ENCODE measurements around the gene BTBD17. TPM values are rescaled to one million over a fixed set of nuclear protein-coding genes. Genes with fewer than 3 reads are reported as not detected.

The BTBD17 gene
- total RNA-seq, 4 donors from 2014 or later, result not detected

DNA sequence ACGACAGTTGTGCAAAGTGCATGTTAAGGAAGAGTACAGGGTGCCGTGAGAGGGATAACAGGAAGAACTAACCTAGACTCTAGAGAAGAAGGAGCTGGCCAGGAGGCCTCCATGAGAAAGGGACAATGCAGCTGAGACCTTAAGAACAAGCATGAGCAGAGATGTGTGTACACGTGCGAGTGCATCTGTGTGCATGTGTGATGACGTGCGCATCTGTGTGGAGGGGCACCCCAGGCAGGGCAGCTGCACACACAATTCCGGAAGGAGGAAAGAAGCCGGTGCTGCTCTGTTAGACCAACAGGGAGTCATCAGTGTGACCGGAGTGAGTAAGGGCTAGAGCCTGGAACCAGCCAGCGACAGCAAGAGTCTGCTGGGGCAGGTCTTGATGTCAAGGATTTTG is 43.3 kb downstream of the BTBD17 start:
- Histone ChIP-seq H3K36me3 (no peaks in the 10 kb centered on the region), H3K9me3 (no peaks in the 10 kb centered on the region), H3K27ac (no peak overlapping the region), H3K4me3 (no peak overlapping the region), H3K4me1 (no peaks in the 10 kb centered on the region), H3K27me3 (peaks cover 25% of the 10 kb centered on the region)
- DNase-seq (ENCODE audit: low spot score in 2 of 2), result no peak
- TF ChIP-seq EP300 (IDR thresholded peaks at IDR 0.05) (no peak), POLR2AphosphoS5 (IDR thresholded peaks at IDR 0.05) (no peak), POLR2A (IDR thresholded peaks at IDR 0.05) (no peak)
- TF ChIP-seq, protein P1, sequence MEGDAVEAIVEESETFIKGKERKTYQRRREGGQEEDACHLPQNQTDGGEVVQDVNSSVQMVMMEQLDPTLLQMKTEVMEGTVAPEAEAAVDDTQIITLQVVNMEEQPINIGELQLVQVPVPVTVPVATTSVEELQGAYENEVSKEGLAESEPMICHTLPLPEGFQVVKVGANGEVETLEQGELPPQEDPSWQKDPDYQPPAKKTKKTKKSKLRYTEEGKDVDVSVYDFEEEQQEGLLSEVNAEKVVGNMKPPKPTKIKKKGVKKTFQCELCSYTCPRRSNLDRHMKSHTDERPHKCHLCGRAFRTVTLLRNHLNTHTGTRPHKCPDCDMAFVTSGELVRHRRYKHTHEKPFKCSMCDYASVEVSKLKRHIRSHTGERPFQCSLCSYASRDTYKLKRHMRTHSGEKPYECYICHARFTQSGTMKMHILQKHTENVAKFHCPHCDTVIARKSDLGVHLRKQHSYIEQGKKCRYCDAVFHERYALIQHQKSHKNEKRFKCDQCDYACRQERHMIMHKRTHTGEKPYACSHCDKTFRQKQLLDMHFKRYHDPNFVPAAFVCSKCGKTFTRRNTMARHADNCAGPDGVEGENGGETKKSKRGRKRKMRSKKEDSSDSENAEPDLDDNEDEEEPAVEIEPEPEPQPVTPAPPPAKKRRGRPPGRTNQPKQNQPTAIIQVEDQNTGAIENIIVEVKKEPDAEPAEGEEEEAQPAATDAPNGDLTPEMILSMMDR (IDR thresholded peaks at IDR 0.05), result no peak
- WGBS, result 88% methylated on average over 10 of the region's 10 CpGs

DNA sequence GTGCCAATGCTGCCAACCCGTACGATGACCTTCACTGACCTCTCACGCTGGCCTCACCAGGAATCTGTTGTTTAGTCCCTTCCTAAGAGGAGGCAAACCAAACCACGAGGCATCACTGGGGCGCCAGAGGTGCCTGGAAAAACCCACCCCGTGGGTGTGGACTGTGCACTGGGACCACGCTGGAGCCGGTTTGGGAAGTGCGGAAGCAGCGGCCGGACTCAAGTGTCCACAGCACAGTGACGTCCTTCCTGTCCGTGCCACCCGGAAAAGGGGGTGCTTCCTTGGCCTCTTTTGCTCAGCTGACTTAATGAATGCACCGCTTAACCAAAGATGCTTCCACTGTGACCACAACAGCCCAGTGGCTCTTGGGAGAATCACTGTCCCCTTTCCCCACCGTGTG is 44.6 kb downstream of the BTBD17 start:
- TF ChIP-seq POLR2AphosphoS5 (IDR thresholded peaks at IDR 0.05) (no peak), POLR2A (IDR thresholded peaks at IDR 0.05) (no peak), EP300 (IDR thresholded peaks at IDR 0.05) (no peak)
- TF ChIP-seq, protein P1 (IDR thresholded peaks at IDR 0.05), result no peak
- Histone ChIP-seq H3K27ac (no peak overlapping the region), H3K27me3 (peaks cover 20% of the 10 kb centered on the region), H3K9me3 (no peaks in the 10 kb centered on the region), H3K4me1 (no peaks in the 10 kb centered on the region), H3K36me3 (no peaks in the 10 kb centered on the region), H3K4me3 (no peak overlapping the region)
- WGBS, result 64% methylated on average over 9 of the region's 16 CpGs
- DNase-seq (ENCODE audit: low spot score in 2 of 2), result no peak

DNA sequence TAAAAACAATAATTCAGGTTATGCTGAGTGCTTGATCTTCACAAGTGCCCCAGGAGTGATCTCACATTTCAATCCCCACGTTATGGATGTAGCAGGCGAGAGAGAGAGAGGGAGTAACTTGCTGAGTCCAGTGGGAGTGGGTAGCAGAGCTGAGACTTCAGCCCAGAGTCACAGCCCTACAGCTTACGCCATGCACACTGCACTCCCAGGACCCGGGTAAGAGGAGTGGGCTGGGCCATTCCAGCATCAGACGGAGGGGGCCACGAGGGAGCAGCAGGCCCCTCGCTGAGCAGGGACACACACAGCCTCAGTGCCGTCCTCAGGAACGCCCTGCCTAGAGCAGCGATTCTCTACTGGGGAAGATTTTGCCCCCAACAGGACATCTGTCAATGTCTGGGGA is 45.4 kb downstream of the BTBD17 start:
- no peaks in the 10 kb centered on the region for H3K36me3 ChIP-seq
- no peak overlapping the region for H3K4me3 ChIP-seq
- H3K27me3 ChIP-seq, result peaks cover 14% of the 10 kb centered on the region
- WGBS, result 50% methylated on average over 8 of the region's 10 CpGs
- H3K9me3 ChIP-seq, result no peaks in the 10 kb centered on the region
- no peaks in the 10 kb centered on the region for H3K4me1 ChIP-seq
- TF ChIP-seq, protein P1 (IDR thresholded peaks at IDR 0.05), result no peak
- no peak overlapping the region for H3K27ac ChIP-seq
- no peak for DNase-seq (ENCODE audit: low spot score in 2 of 2)

DNA sequence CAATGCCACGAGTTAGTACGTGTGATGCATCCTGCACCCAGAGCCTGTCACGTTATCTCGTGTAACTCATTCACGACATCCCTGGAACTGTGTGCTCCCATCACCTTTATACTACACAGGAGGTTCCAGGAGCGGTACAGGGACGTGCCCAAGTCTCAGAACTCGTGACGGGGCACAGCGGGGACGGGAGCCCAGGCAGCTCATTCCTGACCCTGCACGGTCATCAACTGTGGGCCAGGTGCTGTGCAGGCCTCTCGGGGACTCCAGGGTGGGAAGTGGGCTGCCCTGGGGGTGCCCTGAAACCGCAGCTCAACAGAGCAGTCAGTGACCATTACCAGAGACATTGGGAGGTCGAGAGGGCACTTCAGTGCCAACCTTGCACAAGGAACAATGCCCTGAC is 46.8 kb downstream of the BTBD17 start:
- Histone ChIP-seq H3K27ac (no peak overlapping the region), H3K36me3 (no peaks in the 10 kb centered on the region), H3K27me3 (peaks cover 12% of the 10 kb centered on the region), H3K9me3 (no peaks in the 10 kb centered on the region), H3K4me3 (no peak overlapping the region), H3K4me1 (no peaks in the 10 kb centered on the region)
- TF ChIP-seq POLR2AphosphoS5 (IDR thresholded peaks at IDR 0.05) (no peak), EP300 (IDR thresholded peaks at IDR 0.05) (no peak), POLR2A (IDR thresholded peaks at IDR 0.05) (no peak)
- TF ChIP-seq, protein P1 (IDR thresholded peaks at IDR 0.05), result no peak
- DNase-seq (ENCODE audit: low spot score in 2 of 2), result no peak
- WGBS, result 86% methylated on average over 15 of the region's 15 CpGs

DNA sequence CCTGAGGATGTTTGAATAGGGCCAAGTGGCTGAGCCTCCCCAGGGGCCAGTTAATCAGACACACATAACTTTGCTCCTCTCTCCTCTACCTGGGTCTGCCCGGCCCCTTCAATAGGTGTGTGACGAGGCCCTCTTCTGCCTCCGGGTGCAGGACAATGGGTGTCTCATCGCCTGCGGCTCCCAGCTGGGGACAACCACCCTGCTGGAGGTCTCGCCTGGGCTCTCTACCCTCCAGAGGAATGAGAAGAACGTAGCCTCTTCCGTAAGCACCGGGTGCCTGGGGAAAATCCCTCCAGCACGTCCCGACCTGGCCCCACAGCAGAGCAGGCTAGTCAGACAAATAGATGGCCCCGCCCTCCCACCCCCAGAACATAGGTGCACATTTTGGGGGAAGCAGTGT is 51.8 kb downstream of the BTBD17 start:
- H3K9me3 ChIP-seq, result no peaks in the 10 kb centered on the region
- H3K36me3 ChIP-seq, result no peaks in the 10 kb centered on the region
- no peak overlapping the region for H3K27ac ChIP-seq
- H3K4me1 ChIP-seq, result no peaks in the 10 kb centered on the region
- no peak for DNase-seq (ENCODE audit: low spot score in 2 of 2)
- no peak overlapping the region for H3K4me3 ChIP-seq
- H3K27me3 ChIP-seq, result peaks cover 13% of the 10 kb centered on the region
- 35% methylated on average over 6 of the region's 12 CpGs for WGBS
- TF ChIP-seq POLR2AphosphoS5 (IDR thresholded peaks at IDR 0.05), result no peak
- TF ChIP-seq POLR2A (IDR thresholded peaks at IDR 0.05), result no peak
- TF ChIP-seq, protein P1 (IDR thresholded peaks at IDR 0.05), result no peak
- no peak for TF ChIP-seq EP300 (IDR thresholded peaks at IDR 0.05)

Data from suprapubic skin (tissue), 4 donors.